Tibial artery (tissue), 4 donors: ENCODE data around the gene HDAC3.

Experiments
- DNase-seq, 2 donors: peaks; one replicate each; pipeline ENCODE4 v3.0.0-alpha.2; 2019
- H3K27ac ChIP-seq, 2 donors: fragments of 200-600 bp; sonication (generic) in 1 of 2; 1 replicate in 1 of 2; 2 replicates in 1 of 2; pipeline ENCODE4 v1.5.1; 2018 to 2019; ENCODE audit warnings: mild to moderate bottlenecking in 1 of 2
- H3K27me3 ChIP-seq, 2 donors: fragments of 200-600 bp; sonication (generic) in 1 of 2; one replicate each; pipeline versions ENCODE4 v1.5.1 to v1.6.0; 2016 to 2019
- H3K36me3 ChIP-seq, 3 donors: fragments of 200-600 bp; sonication (generic) in 2 of 3; one replicate each; pipeline ENCODE4 v1.5.1; 2016 to 2019; ENCODE audit warnings: mild to moderate bottlenecking in 2 of 3
- H3K4me1 ChIP-seq, 4 donors: fragments of 200-600 bp; sonication (generic) in 2 of 4; 1 replicate in 3 of 4; 2 replicates in 1 of 4; pipeline ENCODE4 v1.5.1; 2016 to 2019
- H3K4me3 ChIP-seq, 2 donors: fragments of 200-600 bp; sonication (generic) in 1 of 2; 1 replicate in 1 of 2; 2 replicates in 1 of 2; pipeline ENCODE4 v1.5.1; 2018 to 2019; ENCODE audit warnings: mild to moderate bottlenecking in 2 of 2
- H3K9me3 ChIP-seq, 3 donors: fragments of 200-600 bp; sonication (generic) in 1 of 3; one replicate each; pipeline ENCODE4 v1.5.1; 2016 to 2019
- CTCF ChIP-seq, 2 experiments: fragments of 200-600 bp in 1 of 2; fragments of 450-650 bp in 1 of 2; IDR thresholded peaks; one replicate each; pipeline ENCODE4 v1.5.1; 2017 to 2019; ENCODE audit warnings: antibody characterized with exemption in 2 of 2, mild to moderate bottlenecking in 1 of 2, moderate library complexity in 1 of 2
- intact Hi-C: fragments of 100-400 bp; cut with DNase I; formaldehyde crosslinking; loops from one replicate; pipeline ENCODE4 v1.15.0; 2023; ENCODE audit warnings: low total_unique reads

HDAC3 gene

GRCh38 chr5:141586246-141586645 lies 50.4 kb downstream of the HDAC3 start:
- H3K4me3 ChIP-seq: no peak overlapping the region
- TF ChIP-seq CTCF (IDR thresholded peaks at IDR 0.05): no peak
- no peaks in the 10 kb centered on the region for H3K4me1 ChIP-seq
- H3K27me3 ChIP-seq: no peaks in the 10 kb centered on the region
- peaks cover 45 to 55% (median 54%) of the 10 kb centered on the region in 3 donors for H3K36me3 ChIP-seq
- no peaks in the 10 kb centered on the region for H3K9me3 ChIP-seq
- no peak overlapping the region for H3K27ac ChIP-seq
- no peak for DNase-seq
- intact Hi-C loops: no loop called here

GRCh38 chr5:141585594-141585993 lies 51.1 kb downstream of the HDAC3 start:
- no peak for TF ChIP-seq CTCF (IDR thresholded peaks at IDR 0.05)
- DNase-seq: no peak
- no peaks in the 10 kb centered on the region for H3K4me1 ChIP-seq
- H3K36me3 ChIP-seq: peaks cover 52 to 62% (median 60%) of the 10 kb centered on the region in 3 donors
- H3K4me3 ChIP-seq: no peak overlapping the region
- H3K27me3 ChIP-seq: no peaks in the 10 kb centered on the region
- H3K9me3 ChIP-seq: no peaks in the 10 kb centered on the region
- no peak overlapping the region for H3K27ac ChIP-seq
- intact Hi-C loops: no loop called here

GRCh38 chr5:141574122-141574510 lies 62.5 kb downstream of the HDAC3 start:
- intact Hi-C loops: loop anchor here (10.0 kb wide), 1 partner anchor 51 kb away; no protein-coding TSS in a partner anchor
- DNase-seq: no peak
- Histone ChIP-seq H3K4me1 (no peaks in the 10 kb centered on the region), H3K27me3 (no peaks in the 10 kb centered on the region), H3K36me3 (peaks cover 82 to 99% (median 90%) of the 10 kb centered on the region in 3 donors), H3K27ac (no peak overlapping the region), H3K4me3 (no peak overlapping the region), H3K9me3 (no peaks in the 10 kb centered on the region)
- no peak for TF ChIP-seq CTCF (IDR thresholded peaks at IDR 0.05)

- TF ChIP-seq CTCF (IDR thresholded peaks at IDR 0.05): no peak
- intact Hi-C loops: loop anchor here (10.0 kb wide), 1 partner anchor 51 kb away; no protein-coding TSS in a partner anchor
- Histone ChIP-seq H3K27me3 (no peaks in the 10 kb centered on the region), H3K27ac (no peak overlapping the region), H3K9me3 (no peaks in the 10 kb centered on the region), H3K4me1 (no peaks in the 10 kb centered on the region), H3K36me3 (peaks cover 77 to 94% (median 85%) of the 10 kb centered on the region in 3 donors), H3K4me3 (no peak overlapping the region)
- DNase-seq: no peak
Observed at GRCh38 chr5:141573489-141574121, 63.0 kb downstream of the HDAC3 start.
